Neural progenitor cell (in vitro differentiated cells): ENCODE measurements around the gene FRYL. TPM values are rescaled to one million over a fixed set of nuclear protein-coding genes. Genes with fewer than 3 reads are reported as not detected.
"Not testable (repeated sequence)": the region's sequence is repeated elsewhere in the genome, so short reads cannot be mapped to it uniquely, and the experiment has no call there.

Experiments
- DNase-seq: peaks from one replicate; pipeline ENCODE4 v3.0.0-alpha.2; 2016; ENCODE audit warnings: low spot score
- H2AFZ ChIP-seq: fragments of 200-600 bp; sonication (generic); replicated peaks from 2 replicates; pipeline ENCODE4 v1.6.1; 2016; ENCODE audit warnings: antibody characterized with exemption
- H3F3A ChIP-seq: fragments of 200-600 bp; sonication (generic); 2 replicates; pipeline ENCODE4 v1.6.1; 2016; ENCODE audit warnings: antibody characterized with exemption, low read depth
- H3K27ac ChIP-seq: fragments of 200-600 bp; sonication (generic); 2 replicates; pipeline ENCODE4 v1.5.1; 2016; ENCODE audit warnings: mild to moderate bottlenecking
- H3K27me3 ChIP-seq: fragments of 200-600 bp; sonication (generic); 2 replicates; pipeline ENCODE4 v1.6.1; 2016; ENCODE audit warnings: mild to moderate bottlenecking, moderate library complexity
- H3K36me3 ChIP-seq: fragments of 200-600 bp; sonication (generic); 2 replicates; pipeline ENCODE4 v1.5.1; 2016
- H3K4me1 ChIP-seq: fragments of 200-600 bp; sonication (generic); 2 replicates; pipeline ENCODE4 v1.6.1; 2016; ENCODE audit warnings: mixed run types
- H3K4me2 ChIP-seq: fragments of 200-600 bp; sonication (generic); 2 replicates; pipeline ENCODE4 v1.6.1; 2016
- H3K4me3 ChIP-seq: fragments of 200-600 bp; sonication (generic); 2 replicates; pipeline ENCODE4 v1.5.1; 2016
- H3K79me2 ChIP-seq: fragments of 200-600 bp; sonication (generic); 2 replicates; pipeline ENCODE4 v1.6.1; 2016; ENCODE audit warnings: low read depth
- H3K9ac ChIP-seq: fragments of 200-600 bp; sonication (generic); 2 replicates; pipeline ENCODE4 v1.6.1; 2016
- H3K9me3 ChIP-seq: fragments of 200-600 bp; sonication (generic); 2 replicates; pipeline ENCODE4 v1.5.1; 2016; ENCODE audit warnings: low read depth
- H4K20me1 ChIP-seq: fragments of 200-600 bp; sonication (generic); 2 replicates; pipeline ENCODE4 v1.6.1; 2016; ENCODE audit warnings: low read depth
- H3K27ac Mint-ChIP-seq: 3 replicates; pipeline ENCODE4 v1.8.0; 2021; ENCODE audit warnings: mixed read lengths
- H3K27me3 Mint-ChIP-seq: 2 replicates; pipeline ENCODE4 v1.8.0; 2022; ENCODE audit warnings: low read depth, mild to moderate bottlenecking, inconsistent platforms, moderate library complexity, mixed read lengths; ENCODE audit not compliant: insufficient read depth
- H3K36me3 Mint-ChIP-seq: 3 replicates; pipeline ENCODE4 v1.8.0; 2021; ENCODE audit warnings: mixed read lengths
- H3K4me1 Mint-ChIP-seq: 3 replicates; pipeline ENCODE4 v1.8.0; 2021; ENCODE audit warnings: mixed read lengths
- H3K4me3 Mint-ChIP-seq: 3 replicates; pipeline ENCODE4 v1.8.0; 2021; ENCODE audit warnings: mild to moderate bottlenecking, moderate library complexity, mixed read lengths
- H3K9me3 Mint-ChIP-seq: 3 replicates; pipeline ENCODE4 v1.8.0; 2020; ENCODE audit warnings: mixed read lengths
- CTCF ChIP-seq: fragments of 200-600 bp; sonication (generic); IDR thresholded peaks from 2 replicates; pipeline ENCODE4 v1.5.1; 2017; ENCODE audit warnings: antibody characterized with exemption, mild to moderate bottlenecking
- EZH2 ChIP-seq: fragments of 200-600 bp; sonication (generic); IDR thresholded peaks from 2 replicates; pipeline ENCODE4 v1.6.1; 2017; ENCODE audit warnings: antibody characterized with exemption, mild to moderate bottlenecking, moderate library complexity
- EZH2phosphoT487 ChIP-seq: fragments of 200-600 bp; sonication (generic); IDR thresholded peaks from 2 replicates; pipeline ENCODE4 v1.6.1; 2017; ENCODE audit warnings: antibody characterized with exemption
- total RNA-seq: library from RNA; depleted of rRNA; stranded (reverse); fragments of >200 nt; gene quantifications from 2 replicates; pipeline ENCODE4 v1.2.3, GENCODE V29; 2015; ENCODE audit warnings: low replicate concordance

The FRYL gene
- total RNA-seq, 1 donor from 2014 or later = 70.5 TPM

- Histone ChIP-seq H3K4me3 (no peak overlapping the region), H3K27ac (no peak overlapping the region), H3K36me3 (no peaks in the 10 kb centered on the region), H3K4me2 (peak overlapping the region; percentile 29), H3K9ac (no peak overlapping the region), H2AFZ (no peak overlapping the region), H3K4me1 (peaks cover 38% of the 10 kb centered on the region), H3K27me3 (no peaks in the 10 kb centered on the region), H3K9me3 (no peaks in the 10 kb centered on the region), H3F3A (peaks cover 4% of the 10 kb centered on the region), H3K79me2 (peaks cover 92% of the 10 kb centered on the region), H4K20me1 (peaks cover 65% of the 10 kb centered on the region)
- H3K36me3 Mint-ChIP-seq = peaks cover 5% of the 10 kb centered on the region
- H3K27ac Mint-ChIP-seq = peak overlapping the region; percentile 46
- no peak for TF ChIP-seq EZH2phosphoT487
- no peak for TF ChIP-seq EZH2
- TF ChIP-seq CTCF = no peak
- no peak for DNase-seq
- H3K4me3 Mint-ChIP-seq = no peak overlapping the region
- H3K9me3 Mint-ChIP-seq = peaks cover 7% of the 10 kb centered on the region
- peaks cover 2% of the 10 kb centered on the region for H3K27me3 Mint-ChIP-seq
- peaks cover 29% of the 10 kb centered on the region for H3K4me1 Mint-ChIP-seq
Measured at GRCh38 chr4:48699475-48699874, 80.6 kb downstream of the FRYL start.

GRCh38 chr4:48698029-48698971 lies 81.8 kb downstream of the FRYL start:
- Histone ChIP-seq H4K20me1 (peaks cover 63% of the 10 kb centered on the region), H3K4me2 (peak overlapping the region; percentile 29), H3K79me2 (peaks cover 92% of the 10 kb centered on the region), H3K9ac (no peak overlapping the region), H3K4me3 (no peak overlapping the region), H2AFZ (no peak overlapping the region), H3K27ac (peak overlapping the region; percentile 73), H3K9me3 (no peaks in the 10 kb centered on the region), H3F3A (peaks cover 4% of the 10 kb centered on the region), H3K4me1 (peaks cover 41% of the 10 kb centered on the region), H3K27me3 (no peaks in the 10 kb centered on the region), H3K36me3 (no peaks in the 10 kb centered on the region)
- Mint-ChIP-seq H3K27me3 (peaks cover 2% of the 10 kb centered on the region), H3K27ac (no peak overlapping the region), H3K36me3 (peaks cover 5% of the 10 kb centered on the region), H3K4me1 (peaks cover 27% of the 10 kb centered on the region), H3K4me3 (no peak overlapping the region), H3K9me3 (peaks cover 7% of the 10 kb centered on the region)
- DNase-seq = peak; percentile 15
- TF ChIP-seq EZH2 (no peak), EZH2phosphoT487 (no peak), CTCF (no peak)

DNA sequence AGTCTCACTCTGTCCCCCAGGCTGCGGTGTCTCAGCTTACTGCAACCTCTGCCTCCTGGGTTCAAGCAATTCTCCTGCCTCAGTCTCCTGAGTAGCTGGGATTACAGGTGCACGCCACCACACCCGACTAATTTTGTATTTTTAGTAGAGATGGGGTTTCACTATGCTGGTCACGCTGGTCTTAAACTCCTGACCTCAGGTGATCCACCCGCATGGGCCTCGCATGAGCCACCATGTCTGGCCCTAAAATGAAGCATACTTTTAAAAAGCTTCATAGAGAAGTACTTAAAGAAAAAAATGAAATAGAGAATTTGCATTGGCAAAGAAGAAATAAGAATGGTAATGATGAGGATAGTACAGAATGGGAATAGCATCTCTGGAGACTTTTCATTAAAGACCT lies 82.6 kb downstream of the FRYL start:
- DNase-seq, H3F3A ChIP-seq, H3K9me3 Mint-ChIP-seq, H3K9me3 ChIP-seq, H3K27me3 ChIP-seq, H3K36me3 Mint-ChIP-seq, H3K4me3 Mint-ChIP-seq, H3K27ac Mint-ChIP-seq, H3K4me3 ChIP-seq, H3K27me3 Mint-ChIP-seq, H3K36me3 ChIP-seq, H2AFZ ChIP-seq, H3K4me2 ChIP-seq, H3K9ac ChIP-seq: not testable (repeated sequence)
- Histone ChIP-seq H4K20me1 (peaks cover 65% of the 10 kb centered on the region), H3K27ac (peak overlapping the region; percentile 73), H3K79me2 (peaks cover 93% of the 10 kb centered on the region), H3K4me1 (peaks cover 41% of the 10 kb centered on the region)
- peaks cover 22% of the 10 kb centered on the region for H3K4me1 Mint-ChIP-seq

DNA sequence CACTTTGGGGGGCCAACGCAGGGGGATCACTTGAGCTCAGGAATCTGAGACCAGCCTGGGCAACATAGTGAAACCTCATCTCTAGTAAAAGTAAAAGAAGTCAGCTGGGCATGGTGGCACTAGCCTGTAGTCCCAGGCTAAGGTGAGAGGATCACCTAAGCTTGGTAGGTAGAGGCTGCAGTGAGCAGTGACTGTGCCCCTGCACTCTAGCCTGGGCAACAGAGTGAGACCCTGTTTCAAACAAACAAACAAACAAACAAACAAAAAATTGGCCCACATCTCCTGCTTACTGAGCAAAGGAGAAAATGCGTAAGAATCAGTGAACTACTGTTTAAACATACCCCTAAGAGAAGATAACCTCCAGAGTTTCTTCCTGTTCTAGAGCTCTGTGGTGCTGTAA lies 85.3 kb downstream of the FRYL start:
- peaks cover 7% of the 10 kb centered on the region for H3K9me3 Mint-ChIP-seq
- Histone ChIP-seq H4K20me1 (peaks cover 70% of the 10 kb centered on the region), H3F3A (peaks cover 4% of the 10 kb centered on the region), H3K27me3 (no peaks in the 10 kb centered on the region), H3K4me3 (no peak overlapping the region), H3K4me1 (peaks cover 38% of the 10 kb centered on the region), H3K27ac (no peak overlapping the region), H2AFZ (no peak overlapping the region), H3K79me2 (peaks cover 99% of the 10 kb centered on the region), H3K9me3 (no peaks in the 10 kb centered on the region), H3K9ac (no peak overlapping the region), H3K36me3 (no peaks in the 10 kb centered on the region), H3K4me2 (no peak overlapping the region)
- H3K4me3 Mint-ChIP-seq = no peak overlapping the region
- H3K27me3 Mint-ChIP-seq = peaks cover 2% of the 10 kb centered on the region
- no peak for DNase-seq
- peaks cover 5% of the 10 kb centered on the region for H3K36me3 Mint-ChIP-seq
- peaks cover 22% of the 10 kb centered on the region for H3K4me1 Mint-ChIP-seq
- no peak overlapping the region for H3K27ac Mint-ChIP-seq
- TF ChIP-seq EZH2phosphoT487 = no peak
- TF ChIP-seq EZH2 = no peak
- TF ChIP-seq CTCF = no peak
